Fibroblast of villous mesenchyme (primary cell): ENCODE measurements around the gene GARNL3. TPM values are rescaled to one million over a fixed set of nuclear protein-coding genes. Genes with fewer than 3 reads are reported as not detected.
A peak's percentile ranks its signal among the peaks of the same experiment; 100 is the strongest.

ENCODE experiments used
- DNase-seq: peaks from one replicate; pipeline ENCODE4 v3.0.0-alpha.2; 2010; ENCODE audit warnings: low read depth
- H3K4me3 ChIP-seq: 2 replicates; pipeline ENCODE4 v1.5.1; 2011; ENCODE audit warnings: low read depth, mild to moderate bottlenecking, low read length
- total RNA-seq: library from RNA; depleted of rRNA; stranded (reverse); fragments of >200 nt; gene quantifications from 2 replicates; pipeline ENCODE4 v1.2.3, GENCODE V29; 2012
- TF ChIP-seq, protein P1 (sequence below): IDR thresholded peaks from 2 replicates; pipeline ENCODE4 v1.5.1; 2012; ENCODE audit warnings: low read depth, mild to moderate bottlenecking, low read length; ENCODE audit not compliant: insufficient read depth

The GARNL3 gene
- total RNA-seq, 1 donor, result 0.86 TPM

- no peak for DNase-seq
- no peak overlapping the region for H3K4me3 ChIP-seq
- TF ChIP-seq, protein P1, sequence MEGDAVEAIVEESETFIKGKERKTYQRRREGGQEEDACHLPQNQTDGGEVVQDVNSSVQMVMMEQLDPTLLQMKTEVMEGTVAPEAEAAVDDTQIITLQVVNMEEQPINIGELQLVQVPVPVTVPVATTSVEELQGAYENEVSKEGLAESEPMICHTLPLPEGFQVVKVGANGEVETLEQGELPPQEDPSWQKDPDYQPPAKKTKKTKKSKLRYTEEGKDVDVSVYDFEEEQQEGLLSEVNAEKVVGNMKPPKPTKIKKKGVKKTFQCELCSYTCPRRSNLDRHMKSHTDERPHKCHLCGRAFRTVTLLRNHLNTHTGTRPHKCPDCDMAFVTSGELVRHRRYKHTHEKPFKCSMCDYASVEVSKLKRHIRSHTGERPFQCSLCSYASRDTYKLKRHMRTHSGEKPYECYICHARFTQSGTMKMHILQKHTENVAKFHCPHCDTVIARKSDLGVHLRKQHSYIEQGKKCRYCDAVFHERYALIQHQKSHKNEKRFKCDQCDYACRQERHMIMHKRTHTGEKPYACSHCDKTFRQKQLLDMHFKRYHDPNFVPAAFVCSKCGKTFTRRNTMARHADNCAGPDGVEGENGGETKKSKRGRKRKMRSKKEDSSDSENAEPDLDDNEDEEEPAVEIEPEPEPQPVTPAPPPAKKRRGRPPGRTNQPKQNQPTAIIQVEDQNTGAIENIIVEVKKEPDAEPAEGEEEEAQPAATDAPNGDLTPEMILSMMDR, result no peak
Observed at GRCh38 chr9:127388856-127389238, 124.3 kb downstream of the GARNL3 start.

DNA sequence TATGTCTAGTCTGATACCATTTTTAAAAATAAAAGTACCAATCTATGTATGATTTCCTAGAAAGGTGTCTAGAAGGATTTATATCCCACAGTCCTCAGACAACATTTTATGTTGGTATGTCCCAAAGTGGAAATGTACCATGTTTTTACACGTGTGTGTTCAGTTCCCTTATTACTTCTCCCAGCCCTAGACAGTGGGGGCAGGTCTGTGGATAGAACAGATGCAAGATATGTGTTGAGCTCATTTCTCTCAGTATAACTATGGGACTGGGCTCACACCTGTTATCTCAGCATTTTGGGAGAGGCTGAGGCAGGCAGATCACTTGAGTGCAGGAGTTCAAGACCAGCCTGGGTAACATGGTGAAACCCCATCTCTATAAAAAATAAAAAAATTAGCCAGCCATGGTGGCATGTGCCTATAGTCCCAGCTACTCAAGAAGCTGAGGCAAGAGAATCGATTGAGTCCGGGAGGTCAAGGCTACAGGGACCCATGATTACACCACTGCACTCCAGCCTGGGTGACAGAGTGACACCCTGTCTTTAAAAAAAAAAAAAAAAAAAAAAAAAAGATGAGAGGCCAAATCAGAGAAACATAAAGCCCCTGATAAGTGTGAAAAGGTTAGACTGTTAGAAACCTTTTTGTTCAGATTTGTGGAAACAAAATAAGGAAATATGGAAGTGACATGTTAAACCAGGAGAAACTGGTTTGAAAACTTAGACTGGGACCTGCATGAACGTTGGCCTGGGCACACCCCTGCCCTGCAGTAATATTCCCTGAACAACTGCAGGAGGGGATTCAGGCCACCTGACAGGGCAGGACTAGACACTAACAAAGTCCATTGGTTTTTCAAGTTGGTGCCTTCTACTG lies 125.0 kb downstream of the GARNL3 start:
- TF ChIP-seq, protein P1, result no peak
- H3K4me3 ChIP-seq, result no peak overlapping the region
- DNase-seq, result no peak

GRCh38 chr9:127390248-127390545 lies 125.6 kb downstream of the GARNL3 start:
- TF ChIP-seq, protein P1, result no peak
- DNase-seq, result no peak

GRCh38 chr9:127390563-127390962 lies 126.0 kb downstream of the GARNL3 start:
- no peak overlapping the region for H3K4me3 ChIP-seq
- no peak for DNase-seq
- TF ChIP-seq, protein P1, result no peak

More at GRCh38 chr9:127390248-127390545, 125.6 kb downstream of the GARNL3 start:
- no peak overlapping the region for H3K4me3 ChIP-seq

DNA sequence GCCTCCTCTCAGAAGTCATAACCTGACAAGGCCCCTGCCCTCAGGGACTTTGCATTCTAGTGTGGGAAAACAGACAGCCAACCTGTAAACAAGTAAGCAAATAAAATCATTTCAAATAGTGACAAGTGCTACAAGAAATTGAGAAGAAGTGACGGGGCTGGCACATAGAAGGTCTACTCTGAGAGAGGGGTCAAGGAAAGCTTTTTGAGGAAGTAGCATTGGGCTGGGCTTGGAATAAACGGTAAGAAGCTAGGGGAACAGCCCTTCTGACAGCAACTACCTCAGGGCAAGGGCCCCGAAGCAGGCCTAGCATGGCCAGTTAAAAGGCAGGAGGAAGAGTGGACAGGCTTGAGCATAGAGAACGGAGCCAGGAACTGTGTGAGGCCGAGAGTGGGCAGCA lies 127.6 kb downstream of the GARNL3 start:
- DNase-seq, result no peak
- no peak overlapping the region for H3K4me3 ChIP-seq
- TF ChIP-seq, protein P1, result no peak

GRCh38 chr9:127392976-127393375 lies 128.4 kb downstream of the GARNL3 start:
- DNase-seq, result no peak
- TF ChIP-seq, protein P1, result no peak

GRCh38 chr9:127393645-127394044 lies 129.1 kb downstream of the GARNL3 start:
- TF ChIP-seq, protein P1, result peak; percentile 16
- no peak overlapping the region for H3K4me3 ChIP-seq
- peak; percentile 28 for DNase-seq

More at GRCh38 chr9:127392976-127393375, 128.4 kb downstream of the GARNL3 start:
- H3K4me3 ChIP-seq, result no peak overlapping the region
